HG02870 (cell line): ENCODE data around the gene ATP11C.
A peak's percentile ranks its signal among the peaks of the same experiment; 100 is the strongest.
"Not testable (repeated sequence)": the region's sequence is repeated elsewhere in the genome, so short reads cannot be mapped to it uniquely, and the experiment has no call there.

Experiments used
- ATAC-seq: cut with Tn5 transposase; IDR thresholded peaks from one replicate; pipeline ENCODE4 v1.9.1; 2021; ENCODE audit warnings: mild to moderate bottlenecking, moderate library complexity; ENCODE audit not compliant: unreplicated experiment

The ATP11C gene

DNA sequence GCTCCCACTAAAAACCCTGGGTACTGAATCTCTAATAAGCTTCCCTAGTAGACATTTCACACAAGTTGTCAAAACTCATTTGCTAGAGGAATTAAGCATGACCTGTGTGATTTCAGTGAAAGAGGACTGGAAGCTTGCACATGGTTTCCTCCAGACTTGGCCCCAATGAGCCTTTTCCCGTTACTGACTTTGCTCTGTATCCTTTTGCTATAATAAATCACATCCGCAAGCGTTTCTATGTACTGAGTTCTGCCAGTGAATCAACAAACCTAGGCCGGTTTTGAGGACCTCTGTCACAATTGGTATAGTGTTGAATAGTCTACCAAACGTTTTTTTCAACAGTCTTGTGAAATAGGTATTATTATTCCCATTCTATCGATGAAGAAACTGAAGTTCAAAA, 8.2 kb downstream of the ATP11C start:
- ATAC-seq: no peak

DNA sequence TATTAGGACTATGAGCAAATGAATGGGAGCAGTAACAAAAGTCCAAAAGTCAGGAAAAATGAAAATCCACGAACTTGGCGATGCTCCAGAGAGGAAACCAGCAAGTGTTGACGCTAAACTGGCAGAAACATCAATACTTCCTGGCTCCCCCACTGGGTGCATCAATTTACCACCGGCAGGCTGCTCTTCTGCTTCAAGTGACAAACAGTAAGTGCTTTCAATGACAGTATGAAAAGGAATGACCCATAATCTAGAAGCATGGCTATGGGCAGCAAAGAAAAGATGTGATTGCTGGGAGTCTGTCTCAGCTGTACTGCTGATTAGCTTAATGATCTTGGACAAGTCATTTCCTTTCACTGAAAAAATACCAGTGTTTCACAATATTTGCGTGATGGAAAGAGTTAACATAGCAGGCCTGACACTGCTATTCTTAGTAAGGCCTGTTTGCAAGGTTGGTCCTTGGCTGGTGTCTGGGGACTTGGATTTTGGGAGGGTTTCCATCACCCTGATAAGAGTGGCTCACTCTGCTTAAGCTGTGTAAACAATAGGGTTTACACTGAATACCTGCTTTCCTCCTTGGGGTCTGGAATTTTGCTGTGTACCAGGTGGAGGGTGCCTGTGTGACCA, 8.7 kb downstream of the ATP11C start:
- ATAC-seq: no peak

DNA sequence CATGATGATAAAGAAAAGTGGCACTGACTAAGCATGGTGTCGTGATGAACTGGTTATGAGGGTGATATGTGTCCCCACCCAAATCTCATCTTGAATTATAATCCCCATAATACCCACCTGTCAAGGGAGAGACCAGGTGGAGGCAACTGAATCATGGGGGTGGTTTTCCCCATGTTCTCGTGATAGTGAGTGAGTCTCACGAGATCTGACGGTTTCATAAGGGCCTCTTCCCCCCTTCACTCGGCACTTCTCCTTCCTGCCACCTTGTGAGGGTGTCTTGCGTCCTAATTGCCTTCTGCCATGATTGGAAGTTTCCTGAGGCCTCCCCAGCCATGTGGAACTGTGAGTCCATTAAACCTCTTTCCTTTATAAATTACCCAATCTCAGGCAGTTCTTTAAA, 11.7 kb downstream of the ATP11C start:
- not testable (repeated sequence) for ATAC-seq

DNA sequence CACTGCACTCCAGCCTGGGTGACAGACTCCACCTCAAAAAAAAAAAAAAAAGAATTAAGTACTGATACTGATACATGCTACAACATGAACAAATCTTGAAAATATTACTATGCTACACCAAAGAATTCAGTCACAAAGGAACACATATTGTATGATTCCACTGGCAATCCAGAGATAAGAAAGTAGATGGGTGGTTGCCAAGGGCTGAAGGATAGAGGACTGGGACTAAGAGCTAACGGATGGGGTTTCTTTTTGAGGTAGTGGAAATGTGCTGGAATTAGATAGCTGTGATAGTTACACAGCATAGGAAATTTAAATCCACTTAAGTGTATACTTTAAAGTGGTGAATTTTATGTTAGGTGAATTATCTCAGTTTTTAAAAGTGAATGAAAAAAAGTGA, 12.5 kb downstream of the ATP11C start:
- no peak for ATAC-seq

DNA sequence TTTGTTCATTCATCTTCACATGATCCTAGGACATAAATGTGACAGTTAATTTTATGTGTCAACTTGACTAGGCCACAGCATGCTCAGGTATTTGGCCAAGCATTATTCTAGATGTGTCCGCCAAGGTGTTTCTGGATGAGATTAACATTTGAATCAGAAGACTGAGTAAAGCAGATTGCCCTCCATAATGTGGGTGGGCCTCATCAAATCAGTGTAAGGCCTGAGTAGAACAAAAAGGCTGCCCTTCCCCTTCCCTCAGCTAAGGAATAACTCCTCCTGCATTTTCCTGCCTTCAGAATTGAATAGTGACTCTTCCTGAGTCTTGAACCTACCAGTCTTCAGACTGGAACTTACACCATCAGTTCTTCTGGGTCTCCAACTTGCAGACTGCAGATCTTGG, 18.4 kb downstream of the ATP11C start:
- ATAC-seq: no peak

DNA sequence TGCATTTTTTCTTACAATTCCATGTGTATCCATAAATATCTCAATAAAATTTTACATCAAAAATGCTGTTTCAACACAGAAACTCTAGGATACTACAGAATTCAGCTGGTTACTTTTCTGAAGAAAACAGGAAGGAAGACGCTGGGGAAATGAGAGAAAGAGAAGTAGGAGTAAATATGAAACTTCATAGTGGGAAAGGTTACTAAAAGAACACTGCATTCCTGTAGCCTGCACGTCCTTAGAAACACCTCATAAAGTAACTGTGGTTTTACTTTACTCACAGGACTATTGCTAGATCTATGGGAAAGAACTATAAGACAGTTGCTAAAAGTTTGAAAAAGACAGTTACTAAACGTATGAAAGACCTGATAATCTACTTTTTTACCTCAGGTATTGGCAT, 23.1 kb downstream of the ATP11C start:
- ATAC-seq: peak; percentile 64

DNA sequence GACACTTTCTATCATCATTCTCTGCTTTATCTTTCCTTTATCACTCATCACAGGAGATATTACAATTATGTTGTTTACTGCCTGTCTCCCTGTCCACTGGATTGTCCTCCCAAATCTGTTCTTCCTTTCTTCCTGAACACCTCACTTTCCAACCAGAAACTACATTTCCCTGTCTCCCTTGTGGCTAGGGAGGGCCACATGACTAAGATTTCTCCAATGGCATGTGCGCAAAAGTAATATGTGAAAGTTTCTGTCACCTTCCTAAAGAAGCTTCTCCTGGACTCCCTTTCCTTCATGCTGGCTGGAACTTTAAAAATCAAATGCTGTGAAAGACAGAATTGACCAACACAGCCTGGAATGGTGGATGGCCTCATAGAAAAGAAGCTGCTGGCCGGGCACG, 25.8 kb downstream of the ATP11C start:
- no peak for ATAC-seq

DNA sequence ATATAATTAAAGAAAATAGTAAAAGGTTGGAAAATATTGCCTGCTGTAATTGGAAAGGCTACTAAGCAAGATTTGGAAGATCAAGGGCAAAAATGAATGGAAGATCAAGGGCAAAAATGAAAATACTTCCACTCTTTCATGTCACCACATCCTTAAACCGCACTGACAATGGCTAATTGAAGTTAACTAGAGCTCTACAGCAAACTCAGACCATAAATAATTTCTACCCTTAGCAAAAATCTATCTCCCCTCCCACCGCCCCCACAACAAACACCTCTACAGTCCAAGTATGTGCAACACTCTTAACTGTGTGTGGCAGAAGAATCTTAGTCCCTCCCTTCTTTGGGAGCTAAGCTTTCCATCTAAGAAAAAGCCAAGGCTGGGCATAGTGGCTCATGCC, 27.1 kb downstream of the ATP11C start:
- no peak for ATAC-seq

DNA sequence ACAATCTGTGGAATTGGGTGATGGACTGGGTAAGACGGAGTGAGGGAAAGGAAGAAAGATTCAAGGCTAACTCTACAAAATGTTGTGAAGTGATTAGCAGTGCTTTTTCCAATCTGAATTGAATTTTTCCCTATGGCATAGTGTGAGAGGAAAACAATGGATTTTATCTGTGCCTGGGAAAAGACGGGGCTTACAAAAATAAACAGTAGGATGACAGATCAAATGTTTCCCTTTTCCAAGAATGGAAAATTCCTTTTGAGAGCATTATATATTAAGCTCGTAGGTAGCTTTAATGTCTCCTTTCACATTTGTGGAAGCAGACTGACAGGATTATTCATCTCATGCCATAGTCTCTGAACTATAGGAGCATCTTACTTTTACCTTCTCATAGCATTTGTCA, 27.8 kb downstream of the ATP11C start:
- ATAC-seq: no peak

DNA sequence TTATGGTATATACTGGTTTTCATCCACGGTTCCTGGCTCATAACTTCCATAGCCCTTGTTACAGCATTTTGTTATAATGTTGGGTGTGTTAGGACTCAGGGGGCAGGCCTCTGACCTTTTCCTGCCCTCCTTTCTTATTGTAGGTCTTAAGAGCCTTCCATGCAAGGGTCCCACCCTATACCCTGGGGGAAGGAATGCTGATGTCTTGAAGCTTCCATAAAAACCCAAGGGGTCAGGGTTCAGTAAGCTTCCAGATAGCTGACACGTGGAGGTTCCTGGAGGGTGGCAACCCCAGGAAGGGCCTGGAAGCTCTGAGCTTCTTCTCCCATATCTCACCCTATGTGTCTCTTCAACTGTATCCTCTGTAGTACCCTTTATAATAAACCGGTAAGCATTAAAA, 29.6 kb downstream of the ATP11C start:
- no peak for ATAC-seq

DNA sequence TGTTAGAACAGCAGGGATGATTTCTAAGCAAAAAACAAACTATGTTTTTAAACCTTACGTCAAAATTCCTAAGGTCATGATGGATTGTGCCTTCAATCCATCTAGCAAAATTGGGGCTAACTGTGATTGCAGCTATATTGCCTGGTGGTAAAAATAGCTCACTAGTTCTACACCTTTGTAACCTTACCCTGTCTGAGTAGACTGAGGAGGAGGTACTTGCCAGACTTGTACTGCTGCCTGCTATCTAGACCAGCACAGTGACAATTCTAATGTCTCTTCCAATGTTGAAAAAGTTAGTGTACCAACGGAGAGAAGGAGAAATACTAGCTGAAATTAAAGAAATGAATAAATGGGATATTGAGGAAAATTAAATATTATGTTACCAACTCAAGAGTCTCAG, 30.3 kb downstream of the ATP11C start:
- no peak for ATAC-seq

DNA sequence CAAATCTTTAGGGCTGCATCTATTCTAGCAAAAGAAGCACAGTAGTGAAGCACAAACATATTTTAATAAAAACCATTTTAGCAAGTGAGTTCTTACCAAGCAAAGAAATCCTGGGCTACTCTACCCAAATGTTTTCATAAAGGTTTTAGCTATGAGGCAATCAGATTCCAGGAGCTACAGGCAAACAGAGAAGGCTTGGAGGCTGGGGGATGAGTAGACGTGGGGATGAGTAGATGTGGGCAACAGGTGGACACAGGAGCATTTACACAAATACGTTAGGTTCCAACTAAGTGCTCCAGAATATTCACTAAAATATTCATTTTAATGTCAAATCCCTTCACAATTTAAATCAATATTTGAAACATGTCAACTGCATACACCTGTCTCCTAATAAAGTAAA, 34.5 kb downstream of the ATP11C start:
- ATAC-seq: no peak

DNA sequence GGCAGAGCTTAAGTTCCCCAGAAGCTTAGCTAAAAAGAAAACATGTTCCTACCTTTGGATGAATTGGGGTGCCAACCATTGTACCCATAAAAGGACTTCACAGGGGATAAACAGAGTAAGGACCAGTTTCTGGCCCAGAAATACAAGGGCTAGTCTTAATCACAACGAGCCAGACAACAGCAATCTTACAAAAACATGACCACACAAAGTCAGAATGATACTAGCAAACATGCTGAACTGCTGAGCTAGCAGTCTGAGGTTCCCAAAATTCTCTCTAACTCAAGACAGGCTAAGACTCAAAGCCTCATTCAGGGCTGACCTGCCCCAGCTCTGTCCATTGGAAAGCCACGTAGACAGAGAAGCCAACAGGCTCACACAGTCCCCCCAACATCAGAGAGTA, 40.3 kb downstream of the ATP11C start:
- ATAC-seq: peak; percentile 82

DNA sequence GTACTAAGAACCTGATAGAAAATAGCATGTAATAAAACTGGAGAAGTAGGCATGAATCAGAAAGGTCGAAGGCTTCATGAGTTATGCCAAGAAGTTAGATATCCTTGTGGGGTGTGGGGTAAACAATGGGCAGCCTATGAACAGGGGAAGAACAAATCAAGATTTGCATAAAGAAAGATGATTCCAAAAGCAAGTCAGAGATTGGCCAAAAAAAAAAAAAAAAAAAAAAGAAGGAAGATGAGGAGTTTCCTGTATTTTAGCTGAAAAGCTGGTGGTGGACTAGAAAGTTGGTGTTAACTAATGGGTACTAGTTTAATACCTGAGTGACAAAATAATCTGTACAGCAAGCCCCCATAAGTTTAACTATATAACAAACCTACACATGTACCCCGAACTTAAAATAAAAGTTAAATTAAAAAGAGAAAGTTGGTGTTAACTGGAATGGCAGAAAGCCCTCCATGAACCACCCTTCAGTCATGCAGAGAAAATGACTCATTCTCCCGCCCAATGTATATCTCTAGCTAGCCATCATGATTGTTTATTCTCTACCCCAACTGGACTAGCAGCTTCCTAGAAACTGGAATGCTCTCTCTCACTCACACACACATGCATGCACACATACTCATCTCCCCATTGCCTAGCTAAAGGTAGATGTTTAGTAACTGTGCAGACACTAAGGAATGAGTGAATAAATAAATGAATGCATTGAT, 41.7 kb downstream of the ATP11C start:
- ATAC-seq: no peak

DNA sequence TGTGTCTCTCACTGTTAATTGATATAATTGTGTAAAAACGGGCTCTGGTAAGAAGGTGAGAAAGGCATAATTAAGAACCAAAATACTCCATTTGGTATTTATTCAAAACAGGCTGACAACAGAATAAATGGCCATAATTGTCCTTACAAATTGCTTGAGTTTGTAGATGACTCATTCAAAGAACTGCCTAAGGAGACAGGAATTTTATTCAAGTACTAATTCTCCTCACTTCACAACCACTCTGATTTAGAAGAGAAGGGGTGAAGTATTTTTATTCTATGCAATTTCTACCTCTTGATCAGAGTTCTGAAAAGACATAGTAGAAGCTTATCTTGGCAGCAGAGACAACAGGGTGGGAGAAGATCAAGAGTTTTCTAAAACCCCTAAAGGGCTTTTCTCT, 43.1 kb downstream of the ATP11C start:
- no peak for ATAC-seq

DNA sequence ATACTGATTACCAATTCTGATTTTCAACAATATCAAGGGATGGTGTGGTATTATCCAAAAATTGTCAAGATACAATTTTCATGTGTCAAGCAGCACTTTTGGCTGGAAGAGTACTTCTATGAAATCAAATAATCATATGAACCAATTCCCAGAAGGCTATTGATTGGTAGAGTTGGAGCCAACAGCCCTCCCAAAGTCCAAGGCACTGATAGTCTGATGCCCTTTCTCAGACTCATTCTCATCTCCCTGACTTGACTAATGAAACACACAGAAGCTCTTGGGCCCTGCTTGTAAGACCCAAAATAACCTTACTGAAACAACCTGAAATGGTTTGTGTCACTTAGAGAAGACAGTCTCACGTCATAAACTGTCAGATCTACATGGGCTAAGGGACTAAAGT, 48.9 kb downstream of the ATP11C start:
- ATAC-seq: no peak

DNA sequence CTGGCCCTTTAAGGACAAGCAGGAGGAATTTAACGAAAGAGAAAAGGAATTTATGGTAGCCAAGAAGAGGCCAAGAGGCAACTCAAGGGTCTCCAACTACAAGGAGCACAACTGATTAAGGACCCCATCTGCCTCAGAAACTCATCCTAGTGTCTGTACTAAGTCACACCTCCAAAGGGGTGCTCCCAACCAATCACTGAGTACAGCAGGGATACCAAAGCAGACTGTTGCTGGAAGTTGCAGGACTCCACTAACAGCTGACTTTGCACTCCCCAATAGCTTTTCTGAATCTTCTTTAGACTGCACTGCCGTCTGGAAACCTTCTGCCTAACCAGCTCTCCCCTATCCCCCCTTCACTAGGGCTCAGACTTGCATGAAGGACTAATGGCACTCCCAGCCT, 50.6 kb downstream of the ATP11C start:
- ATAC-seq: no peak

DNA sequence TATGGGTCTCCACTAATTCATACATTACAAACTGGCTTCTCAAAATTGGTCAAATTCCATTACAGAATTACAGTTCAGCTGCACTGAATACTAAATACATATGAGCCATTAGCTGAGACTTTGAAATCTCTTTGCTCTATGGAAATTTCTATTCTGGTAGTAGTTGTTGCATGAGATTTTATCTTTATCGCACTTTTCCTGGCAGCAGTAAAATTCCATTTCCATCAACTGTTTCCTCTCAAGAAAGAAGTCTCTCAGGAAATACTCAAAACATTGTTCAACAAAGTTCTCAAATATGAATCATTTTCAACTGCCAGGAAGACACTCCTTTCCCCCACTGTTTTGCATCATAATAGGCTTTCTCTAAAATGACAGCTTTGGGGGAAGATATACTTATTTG, 51.3 kb downstream of the ATP11C start:
- ATAC-seq: no peak

DNA sequence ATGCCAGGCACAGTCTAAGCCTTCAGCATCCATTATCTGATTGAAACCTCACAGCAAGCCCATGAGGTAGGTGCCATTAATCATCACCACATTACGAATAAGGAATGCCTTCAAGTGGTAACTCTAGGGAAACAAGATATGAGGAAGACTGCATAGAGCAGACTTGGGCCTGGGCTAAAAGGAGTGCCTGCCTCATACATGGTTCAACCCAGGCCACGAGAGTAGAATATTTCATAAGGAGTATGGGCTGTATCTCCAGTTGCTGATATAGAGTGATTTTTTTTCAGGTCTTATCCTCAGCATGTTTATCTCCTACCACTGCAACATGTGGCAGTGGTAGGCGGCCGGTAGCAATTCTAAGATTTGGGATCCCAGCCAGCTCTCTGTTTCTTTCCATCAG, 51.7 kb downstream of the ATP11C start:
- no peak for ATAC-seq

DNA sequence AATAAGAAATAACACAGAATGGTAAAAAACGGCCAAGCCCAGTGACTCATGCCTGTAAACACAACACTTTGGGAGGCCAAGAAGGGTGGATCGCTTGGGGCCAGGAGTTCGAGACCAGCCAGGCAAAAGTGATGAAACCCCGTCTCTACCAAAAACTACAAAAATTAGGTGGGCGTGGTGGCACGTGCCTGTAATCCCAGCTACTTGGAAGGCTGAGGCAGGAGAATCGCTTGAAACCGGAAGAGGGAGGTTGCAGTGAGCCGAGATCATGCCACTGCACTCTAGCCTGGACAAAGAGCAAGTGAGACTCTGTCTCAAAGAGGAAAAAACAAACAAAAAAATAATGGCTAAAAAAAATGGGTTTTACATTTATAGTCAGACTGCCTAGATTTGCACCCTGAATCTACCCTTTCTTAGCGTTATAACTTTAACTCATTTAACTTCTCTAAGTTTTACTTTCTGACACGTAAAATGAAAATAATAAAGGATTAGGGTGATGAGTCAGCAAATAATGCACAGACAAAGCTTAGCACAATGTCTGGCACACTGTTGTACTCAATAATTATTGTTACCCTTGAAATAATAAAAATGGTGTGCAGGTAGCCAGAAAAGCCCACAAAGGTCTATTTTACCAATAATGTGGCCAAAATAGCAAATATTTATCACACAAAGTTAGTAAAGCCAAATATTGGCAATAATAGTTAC, 55.0 kb downstream of the ATP11C start:
- no peak for ATAC-seq

DNA sequence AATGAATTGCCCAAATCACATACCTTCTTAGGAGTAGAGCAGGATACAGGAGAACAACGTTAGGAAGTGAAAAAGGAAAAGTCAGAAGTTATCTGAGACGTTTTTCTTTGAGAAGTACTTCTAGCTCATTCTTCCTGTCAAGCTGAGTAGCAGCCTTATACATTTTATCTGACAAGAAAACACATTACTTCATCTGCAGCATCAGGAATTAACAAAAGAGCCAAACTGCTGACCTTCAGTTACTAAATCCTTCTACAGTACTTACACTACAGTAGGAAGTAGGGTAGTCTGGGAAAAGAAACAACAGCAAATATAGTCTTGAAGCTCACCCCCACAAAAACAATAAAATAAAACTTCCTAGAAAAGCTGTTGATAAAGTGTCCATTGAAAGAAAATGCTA, 57.0 kb downstream of the ATP11C start:
- no peak for ATAC-seq

DNA sequence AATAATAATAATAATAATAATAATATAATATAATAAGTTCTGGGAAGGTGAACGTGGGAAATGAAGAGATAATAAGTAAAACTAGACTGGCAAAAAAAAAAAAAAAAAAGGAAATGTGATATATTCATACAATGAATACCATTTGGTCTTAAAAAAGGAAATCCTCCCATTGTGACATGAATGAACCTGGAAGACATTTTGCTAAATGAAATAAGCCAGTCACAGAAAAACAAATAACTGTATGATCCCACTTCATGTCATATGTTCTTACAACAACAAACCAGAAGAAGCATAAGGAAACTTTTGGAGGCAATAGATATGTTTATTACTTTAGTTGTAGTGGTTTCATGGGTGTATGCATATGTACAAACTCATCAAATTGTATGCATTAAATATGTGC, 63.1 kb downstream of the ATP11C start:
- ATAC-seq: no peak
